Esophagus muscularis mucosa (tissue), 3 donors: ENCODE results near the gene TFAP2A.

Source experiments
- CTCF ChIP-seq, 3 experiments: fragments of 200-600 bp in 2 of 3; fragments of 450-650 bp in 1 of 3; sonication (generic) in 2 of 3; IDR thresholded peaks; one replicate each; pipeline ENCODE4 v1.5.1; 2017 to 2019; ENCODE audit warnings: antibody characterized with exemption in 3 of 3, mild to moderate bottlenecking in 2 of 3, moderate library complexity in 1 of 3
- POLR2A ChIP-seq: fragments of 450-650 bp; IDR thresholded peaks from one replicate; pipeline ENCODE4 v1.6.1; 2017; ENCODE audit warnings: antibody characterized with exemption, moderate library complexity, mild to moderate bottlenecking, low read depth

- TF ChIP-seq POLR2A, result no peak
- no peak for TF ChIP-seq CTCF (IDR thresholded peaks at IDR 0.05)
These were observed 21.2 kb downstream of the TFAP2A start for GRCh38 chr6:10393544-10394225.
